ENCODE results near the gene PDE8A.

Gene PDE8A

GRCh38 chr15:85003593-85004312 lies 22.1 kb downstream of the PDE8A start:
- TF ChIP-seq CTCF (IDR thresholded peaks at IDR 0.05; ENCODE audit: insufficient read depth, low read length, poor library complexity, severe bottlenecking), result no peak
- Histone ChIP-seq H3K36me3 (ENCODE audit: control insufficient read depth, insufficient read depth, low read length) (no peaks in the 10 kb centered on the region), H3K4me3 (replicated peaks; ENCODE audit: low read depth, low read length) (no peak overlapping the region), H3K27me3 (replicated peaks; ENCODE audit: control insufficient read depth, insufficient read depth, low read length) (no peaks in the 10 kb centered on the region)
- DNase-seq (ENCODE audit: extremely low read depth, insufficient read length), result no peak

- DNase-seq (ENCODE audit: extremely low read depth, insufficient read length), result no peak
- Histone ChIP-seq H3K27me3 (replicated peaks; ENCODE audit: control insufficient read depth, insufficient read depth, low read length) (no peaks in the 10 kb centered on the region), H3K36me3 (ENCODE audit: control insufficient read depth, insufficient read depth, low read length) (no peaks in the 10 kb centered on the region), H3K4me3 (replicated peaks; ENCODE audit: low read depth, low read length) (no peak overlapping the region)
- no peak for TF ChIP-seq CTCF (IDR thresholded peaks at IDR 0.05; ENCODE audit: insufficient read depth, low read length, poor library complexity, severe bottlenecking)
Observed at GRCh38 chr15:85004550-85004949, 22.9 kb downstream of the PDE8A start.

GRCh38 chr15:85005319-85005718 lies 23.7 kb downstream of the PDE8A start:
- Histone ChIP-seq H3K4me3 (replicated peaks; ENCODE audit: low read depth, low read length) (no peak overlapping the region), H3K36me3 (ENCODE audit: control insufficient read depth, insufficient read depth, low read length) (no peaks in the 10 kb centered on the region), H3K27me3 (replicated peaks; ENCODE audit: control insufficient read depth, insufficient read depth, low read length) (no peaks in the 10 kb centered on the region)
- TF ChIP-seq CTCF (IDR thresholded peaks at IDR 0.05; ENCODE audit: insufficient read depth, low read length, poor library complexity, severe bottlenecking), result no peak
- DNase-seq (ENCODE audit: extremely low read depth, insufficient read length), result no peak

GRCh38 chr15:85005746-85006145 lies 24.1 kb downstream of the PDE8A start:
- no peak for DNase-seq (ENCODE audit: extremely low read depth, insufficient read length)
- Histone ChIP-seq H3K36me3 (ENCODE audit: control insufficient read depth, insufficient read depth, low read length) (no peaks in the 10 kb centered on the region), H3K4me3 (replicated peaks; ENCODE audit: low read depth, low read length) (no peak overlapping the region), H3K27me3 (replicated peaks; ENCODE audit: control insufficient read depth, insufficient read depth, low read length) (no peaks in the 10 kb centered on the region)
- TF ChIP-seq CTCF (IDR thresholded peaks at IDR 0.05; ENCODE audit: insufficient read depth, low read length, poor library complexity, severe bottlenecking), result no peak

- no peak for TF ChIP-seq CTCF (IDR thresholded peaks at IDR 0.05; ENCODE audit: insufficient read depth, low read length, poor library complexity, severe bottlenecking)
- DNase-seq (ENCODE audit: extremely low read depth, insufficient read length), result no peak
- Histone ChIP-seq H3K27me3 (replicated peaks; ENCODE audit: control insufficient read depth, insufficient read depth, low read length) (no peaks in the 10 kb centered on the region), H3K4me3 (replicated peaks; ENCODE audit: low read depth, low read length) (no peak overlapping the region), H3K36me3 (ENCODE audit: control insufficient read depth, insufficient read depth, low read length) (no peaks in the 10 kb centered on the region)
Observed at GRCh38 chr15:85006201-85006600, 24.5 kb downstream of the PDE8A start.

- Histone ChIP-seq H3K36me3 (ENCODE audit: control insufficient read depth, insufficient read depth, low read length) (no peaks in the 10 kb centered on the region), H3K4me3 (replicated peaks; ENCODE audit: low read depth, low read length) (no peak overlapping the region), H3K27me3 (replicated peaks; ENCODE audit: control insufficient read depth, insufficient read depth, low read length) (no peaks in the 10 kb centered on the region)
- no peak for DNase-seq (ENCODE audit: extremely low read depth, insufficient read length)
- TF ChIP-seq CTCF (IDR thresholded peaks at IDR 0.05; ENCODE audit: insufficient read depth, low read length, poor library complexity, severe bottlenecking), result no peak
Observed at GRCh38 chr15:85006655-85007054, 25.0 kb downstream of the PDE8A start.
